IPS-NIHi7 (cell line): ENCODE measurements around the gene HS6ST1.

Source experiments
- DNase-seq: peaks from one replicate; pipeline ENCODE4 v3.0.0; 2012; ENCODE audit warnings: mixed read lengths; ENCODE audit errors: extremely low spot score

Gene HS6ST1, protein sequence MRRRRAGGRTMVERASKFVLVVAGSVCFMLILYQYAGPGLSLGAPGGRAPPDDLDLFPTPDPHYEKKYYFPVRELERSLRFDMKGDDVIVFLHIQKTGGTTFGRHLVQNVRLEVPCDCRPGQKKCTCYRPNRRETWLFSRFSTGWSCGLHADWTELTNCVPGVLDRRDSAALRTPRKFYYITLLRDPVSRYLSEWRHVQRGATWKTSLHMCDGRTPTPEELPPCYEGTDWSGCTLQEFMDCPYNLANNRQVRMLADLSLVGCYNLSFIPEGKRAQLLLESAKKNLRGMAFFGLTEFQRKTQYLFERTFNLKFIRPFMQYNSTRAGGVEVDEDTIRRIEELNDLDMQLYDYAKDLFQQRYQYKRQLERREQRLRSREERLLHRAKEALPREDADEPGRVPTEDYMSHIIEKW

DNA sequence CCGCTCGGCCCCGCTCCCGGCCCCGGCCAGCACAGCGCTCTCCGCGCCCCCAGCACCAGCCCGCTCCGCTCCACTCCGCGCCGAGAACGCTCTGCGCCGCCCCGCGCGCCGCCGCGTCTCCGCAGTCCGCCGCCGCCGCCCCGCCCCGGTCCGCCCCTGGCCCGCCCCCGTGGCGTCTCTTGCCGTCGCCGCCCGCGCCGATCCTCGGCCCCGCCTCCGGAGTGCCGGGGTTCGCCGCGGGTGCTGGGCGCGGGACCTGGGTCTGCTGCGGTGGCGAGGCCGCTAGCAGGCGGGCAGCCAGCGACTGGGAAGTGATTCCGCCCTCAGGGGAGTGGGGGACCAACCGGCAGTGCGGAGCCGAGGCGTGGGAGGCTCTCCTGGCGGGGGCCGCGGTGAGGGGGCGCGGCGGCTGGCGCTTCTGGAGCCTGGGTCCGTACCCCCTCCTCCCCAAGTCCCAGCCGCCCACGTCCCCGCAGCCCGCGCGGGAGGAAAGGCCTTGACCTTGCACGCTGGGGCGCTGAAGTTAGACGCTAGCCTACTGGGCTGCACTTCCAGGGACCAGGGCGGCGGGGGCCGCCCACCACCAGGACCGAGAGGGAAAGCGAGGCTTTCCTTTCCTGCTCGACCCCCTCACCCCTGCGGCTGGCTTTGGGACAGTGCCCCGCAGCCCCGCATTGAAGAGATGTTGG, at the start of gene HS6ST1:
TSS of gene HS6ST1 (minus strand) at position 93 of the 689 bp plus-strand sequence. CDS start 305 bp downstream, outside the sequence.
- peak; percentile 86 for DNase-seq

DNA sequence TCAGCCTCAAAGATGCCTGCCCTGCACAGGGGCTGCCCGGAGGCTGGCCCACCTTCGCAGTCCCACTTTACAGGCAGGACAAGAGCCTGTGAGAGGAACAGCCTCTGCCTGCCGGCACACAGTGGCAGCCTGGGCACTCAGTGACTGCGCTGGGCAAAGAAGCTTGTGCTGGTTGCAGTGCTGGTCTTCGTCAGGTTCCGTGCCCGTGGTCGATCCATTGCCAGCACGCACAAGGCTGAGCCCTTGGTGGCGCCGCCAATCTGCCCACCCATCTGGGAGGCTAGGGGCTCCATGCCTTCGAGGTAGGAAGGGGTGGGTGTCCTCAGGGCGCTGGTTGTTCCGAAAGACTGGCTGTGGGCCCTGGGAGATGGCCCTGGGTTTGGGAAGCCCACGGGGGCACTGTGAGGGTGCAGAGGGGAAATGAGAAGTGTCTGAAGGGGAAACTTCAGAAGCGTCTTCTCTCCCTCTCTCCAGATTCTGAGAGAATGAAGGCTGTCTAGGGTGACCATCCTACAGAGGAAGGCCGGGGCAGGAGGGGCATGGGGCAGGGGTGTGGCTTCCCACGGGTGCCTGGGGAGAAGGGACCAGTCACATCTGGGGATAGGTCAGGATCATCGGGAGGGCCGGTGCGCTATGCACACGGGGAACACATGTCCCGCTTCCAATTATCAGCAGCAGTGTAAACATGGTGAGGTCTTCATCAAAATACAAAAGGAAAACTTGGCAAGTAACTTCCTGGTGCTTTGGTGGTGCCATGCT, 49.1 kb upstream of the HS6ST1 start:
- no peak for DNase-seq

DNA sequence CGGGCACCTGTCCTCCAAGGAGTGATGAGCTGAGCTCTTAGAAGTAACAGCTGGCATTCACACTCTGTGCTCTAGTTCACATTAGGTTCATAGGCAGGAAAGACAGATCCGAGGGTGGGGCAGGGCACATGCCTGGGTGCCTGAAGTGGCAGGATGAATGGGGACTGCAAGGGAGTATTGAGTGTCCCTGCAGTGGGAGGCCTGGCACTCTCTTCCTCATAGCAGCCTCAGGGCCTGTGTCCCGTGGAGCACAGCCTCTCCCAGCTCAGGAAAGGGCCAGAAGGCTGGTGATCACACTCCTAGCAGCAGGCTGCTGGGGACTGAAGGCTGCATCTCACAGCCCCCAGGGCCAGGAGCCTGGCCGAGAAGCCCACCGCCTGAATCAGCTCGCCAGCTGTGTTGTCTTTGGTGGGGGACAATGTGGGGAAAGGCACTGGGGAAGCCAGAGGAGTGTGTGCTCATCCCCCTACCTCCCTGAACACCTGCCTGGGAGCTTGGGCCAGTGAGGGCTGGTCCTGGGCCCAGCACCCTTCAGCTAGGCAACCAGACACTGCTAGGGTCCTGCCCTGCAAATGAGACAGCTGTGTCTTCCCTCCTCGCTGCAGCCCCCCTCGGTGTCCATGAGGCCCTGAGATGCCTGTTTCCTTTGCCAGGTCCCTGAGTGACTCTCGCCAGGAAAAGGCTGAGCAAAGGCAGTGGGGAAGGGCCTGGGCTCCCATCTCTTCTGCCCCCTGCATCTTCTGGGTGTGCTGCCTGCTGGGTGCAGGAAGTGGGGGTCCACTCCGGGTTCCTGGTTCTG, 48.2 kb upstream of the HS6ST1 start:
- DNase-seq, result no peak

DNA sequence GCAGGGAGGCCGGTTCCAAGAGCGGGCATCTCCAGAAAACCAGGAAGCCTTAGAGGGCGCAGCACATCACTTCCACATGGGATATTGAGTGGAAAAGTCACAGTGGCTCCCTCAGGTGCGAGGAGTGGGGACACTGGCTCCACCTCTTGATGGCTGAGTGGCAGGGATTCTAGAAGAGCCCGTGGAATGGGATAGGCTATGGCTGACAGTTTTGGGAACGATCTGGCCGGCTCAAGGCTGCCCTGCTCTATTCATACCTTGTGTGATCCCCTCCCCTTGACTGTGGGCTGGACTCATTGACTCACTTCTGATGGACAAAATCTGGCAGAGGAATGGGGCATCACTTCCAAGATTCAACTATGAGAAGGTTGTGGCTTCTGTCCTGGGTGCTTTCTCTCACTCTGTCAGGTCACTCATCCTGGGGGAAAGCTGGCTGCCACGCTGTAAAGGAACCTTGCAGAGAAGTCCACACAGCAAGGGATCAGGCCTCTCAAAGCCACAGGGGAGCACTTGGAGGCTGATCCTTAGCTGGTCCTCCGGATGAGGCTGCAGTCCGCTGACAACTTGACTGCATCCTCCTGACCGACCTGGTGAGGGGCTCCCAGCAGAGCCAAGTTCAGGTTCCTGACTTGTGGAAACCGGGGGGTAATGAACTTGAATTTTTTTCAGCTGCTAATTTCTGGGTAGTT, 46.7 kb upstream of the HS6ST1 start:
- DNase-seq, result no peak

DNA sequence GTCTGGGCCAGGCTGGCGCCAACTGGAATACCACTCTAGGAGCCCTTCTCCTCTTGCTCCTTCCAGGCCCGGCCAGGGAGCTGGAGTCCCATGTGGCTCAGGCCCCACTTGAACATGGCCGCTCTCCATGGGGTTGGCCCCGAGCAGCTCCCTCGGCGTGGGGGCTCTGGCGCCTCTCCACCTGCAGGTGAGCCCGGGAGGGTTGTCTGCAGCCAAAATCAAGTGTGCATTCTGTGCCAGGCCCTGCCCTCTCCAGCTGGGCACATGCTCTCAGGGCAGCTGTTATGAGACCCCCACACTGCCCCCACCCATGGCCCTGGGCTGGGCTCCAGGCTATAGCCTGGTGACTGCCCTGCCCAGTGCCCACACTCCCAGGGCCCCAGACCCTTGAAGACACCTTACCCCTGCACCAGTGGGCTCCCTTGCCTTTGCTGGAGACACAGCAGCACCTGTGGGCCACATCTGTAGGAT, 45.8 kb upstream of the HS6ST1 start:
- no peak for DNase-seq

DNA sequence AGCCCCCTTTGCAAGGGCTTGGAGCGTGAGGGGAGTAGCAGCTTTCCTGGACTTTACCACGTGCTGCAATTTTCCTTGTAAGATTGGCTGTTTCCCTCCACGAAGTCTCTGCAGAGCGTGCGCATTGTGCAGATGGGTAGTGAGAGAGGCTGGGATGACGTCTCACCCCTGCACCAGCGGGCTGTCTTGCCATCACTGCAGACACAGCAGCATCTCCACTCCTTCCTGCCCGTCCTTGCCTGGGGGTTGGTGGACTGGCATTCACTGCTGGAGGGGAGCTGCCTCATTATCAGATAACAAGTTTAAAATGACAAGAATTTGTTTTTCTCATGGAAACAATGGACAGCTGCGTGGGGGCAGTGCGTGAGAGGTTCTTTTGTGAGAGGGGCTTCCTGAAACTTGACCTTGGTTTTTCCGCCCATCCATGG, 45.3 kb upstream of the HS6ST1 start:
- no peak for DNase-seq

DNA sequence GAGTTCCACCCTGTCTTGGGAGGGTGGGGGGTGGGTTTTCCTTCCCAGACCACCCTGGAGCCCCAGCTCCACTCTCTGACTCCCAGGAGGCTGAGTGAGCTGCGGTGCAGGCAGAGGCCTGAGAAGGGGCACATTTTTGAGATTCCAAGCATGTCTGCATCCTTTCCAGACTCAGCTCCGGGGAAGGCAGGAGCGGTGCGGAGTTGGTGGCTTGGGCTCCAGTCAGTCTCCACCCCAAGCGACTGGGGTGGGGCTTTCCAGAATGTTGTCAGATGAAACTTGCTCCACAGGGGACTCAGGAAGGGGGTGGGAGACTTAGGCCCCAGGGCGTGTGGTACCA, 44.2 kb upstream of the HS6ST1 start:
- DNase-seq, result peak; percentile 90

DNA sequence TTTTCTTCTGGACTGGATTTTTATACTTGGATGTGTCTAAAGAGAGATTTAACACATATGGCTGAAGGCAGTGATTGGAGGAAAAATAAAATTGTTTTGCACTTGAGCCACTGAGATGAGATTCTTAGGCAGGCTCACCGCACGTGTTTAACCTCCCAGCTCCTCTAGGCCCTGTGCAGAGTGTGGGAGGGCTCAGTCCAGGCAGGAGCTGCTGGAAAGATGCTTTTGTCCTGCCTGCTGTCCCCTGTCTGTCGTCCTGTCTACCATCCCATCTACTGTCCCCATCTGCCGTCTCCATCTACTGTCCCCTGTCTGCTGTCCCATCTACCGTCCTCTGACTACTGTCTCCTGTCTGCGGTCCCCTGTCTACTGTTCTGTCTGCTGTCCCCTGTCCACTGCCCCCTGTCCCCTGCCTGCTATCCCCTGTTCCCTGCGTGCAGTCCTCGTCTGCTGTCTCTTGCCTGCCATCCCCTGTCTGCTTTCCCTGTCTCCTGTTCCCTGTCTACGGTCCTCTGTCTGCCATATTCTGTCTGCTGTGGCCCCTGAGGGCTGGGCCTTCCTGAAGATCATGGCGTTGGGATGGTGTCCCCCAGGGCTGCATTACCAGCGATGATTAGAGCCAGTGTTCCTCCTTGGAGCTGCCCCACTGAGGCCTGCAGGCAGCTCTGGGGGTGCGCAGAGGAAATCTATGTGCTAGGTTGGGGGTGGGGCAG, 43.7 kb upstream of the HS6ST1 start:
- no peak for DNase-seq

DNA sequence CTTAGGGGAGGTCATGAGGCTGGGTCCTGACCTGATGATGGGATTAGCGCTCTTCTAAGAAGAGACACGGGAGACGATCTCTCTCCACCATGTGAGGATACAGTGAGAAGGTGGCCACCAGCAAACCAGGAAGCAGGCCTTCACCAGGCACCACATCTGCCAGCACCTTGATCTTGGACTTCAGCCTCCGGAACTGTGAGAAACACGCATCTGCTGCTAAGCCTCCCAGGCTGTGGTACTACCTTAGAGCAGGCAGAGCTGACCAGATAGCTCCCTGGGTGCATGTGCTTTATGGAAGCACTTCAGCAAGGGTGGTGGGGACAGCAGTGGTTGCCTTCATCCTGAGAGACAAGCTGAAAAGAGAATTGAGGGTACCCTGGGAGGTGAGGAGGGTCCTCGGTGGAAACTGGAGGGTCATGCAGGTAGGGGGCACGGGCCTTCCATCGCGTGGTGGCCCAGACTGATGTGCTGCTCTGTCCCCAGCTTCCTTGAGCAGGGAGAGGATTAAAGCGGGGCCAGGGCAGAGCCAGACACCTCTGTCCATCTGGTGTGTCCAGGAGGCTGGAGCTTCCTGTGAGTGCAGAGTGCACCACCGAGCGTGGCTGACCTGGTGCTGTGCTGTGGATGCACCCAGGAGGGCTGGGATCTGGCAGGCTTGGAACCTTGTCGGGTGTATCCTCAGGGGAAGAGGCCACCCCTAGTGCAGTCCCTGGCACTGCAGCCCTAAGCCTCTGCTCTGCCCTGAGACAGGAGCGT, 42.9 kb upstream of the HS6ST1 start:
- DNase-seq, result no peak

DNA sequence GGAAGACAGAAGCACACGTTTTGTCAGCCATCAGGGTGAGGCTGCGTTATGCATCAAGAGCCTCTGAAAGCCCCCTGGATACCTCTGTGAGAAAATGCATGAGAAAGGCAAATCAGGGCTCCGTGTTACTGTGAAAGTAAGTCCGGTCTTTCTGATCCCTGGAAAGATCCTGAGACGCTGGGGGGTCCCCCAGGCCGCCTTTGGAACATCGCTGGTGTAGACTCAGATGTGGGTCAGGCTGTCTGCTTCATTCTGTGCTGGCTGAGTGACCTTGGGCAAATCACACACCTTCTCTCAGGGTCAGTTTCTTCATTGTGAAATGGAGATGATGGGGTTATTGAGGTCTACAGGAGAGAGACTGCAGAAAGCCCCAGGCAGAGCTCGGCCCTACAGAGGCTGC, 42.0 kb upstream of the HS6ST1 start:
- DNase-seq, result no peak

DNA sequence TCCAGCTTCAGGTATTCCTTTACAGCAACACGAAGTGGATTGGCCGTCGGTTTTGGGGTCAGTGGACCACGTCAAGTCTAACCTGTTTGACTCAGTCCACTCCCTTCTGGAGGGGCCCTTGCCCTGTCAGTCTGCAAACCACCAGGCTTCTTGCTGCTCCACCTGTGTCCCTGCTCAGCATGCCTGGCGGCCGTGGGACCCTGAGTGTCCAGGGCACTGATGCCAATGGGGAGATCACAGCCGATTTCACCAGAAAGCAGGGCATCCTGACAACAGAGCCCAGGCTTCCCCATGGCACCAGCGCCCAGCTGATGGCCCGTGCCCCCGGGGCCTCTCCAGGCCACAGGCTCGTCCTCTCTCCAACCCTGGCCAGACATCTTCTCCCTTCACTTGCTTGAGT, 41.2 kb upstream of the HS6ST1 start:
- DNase-seq, result no peak

DNA sequence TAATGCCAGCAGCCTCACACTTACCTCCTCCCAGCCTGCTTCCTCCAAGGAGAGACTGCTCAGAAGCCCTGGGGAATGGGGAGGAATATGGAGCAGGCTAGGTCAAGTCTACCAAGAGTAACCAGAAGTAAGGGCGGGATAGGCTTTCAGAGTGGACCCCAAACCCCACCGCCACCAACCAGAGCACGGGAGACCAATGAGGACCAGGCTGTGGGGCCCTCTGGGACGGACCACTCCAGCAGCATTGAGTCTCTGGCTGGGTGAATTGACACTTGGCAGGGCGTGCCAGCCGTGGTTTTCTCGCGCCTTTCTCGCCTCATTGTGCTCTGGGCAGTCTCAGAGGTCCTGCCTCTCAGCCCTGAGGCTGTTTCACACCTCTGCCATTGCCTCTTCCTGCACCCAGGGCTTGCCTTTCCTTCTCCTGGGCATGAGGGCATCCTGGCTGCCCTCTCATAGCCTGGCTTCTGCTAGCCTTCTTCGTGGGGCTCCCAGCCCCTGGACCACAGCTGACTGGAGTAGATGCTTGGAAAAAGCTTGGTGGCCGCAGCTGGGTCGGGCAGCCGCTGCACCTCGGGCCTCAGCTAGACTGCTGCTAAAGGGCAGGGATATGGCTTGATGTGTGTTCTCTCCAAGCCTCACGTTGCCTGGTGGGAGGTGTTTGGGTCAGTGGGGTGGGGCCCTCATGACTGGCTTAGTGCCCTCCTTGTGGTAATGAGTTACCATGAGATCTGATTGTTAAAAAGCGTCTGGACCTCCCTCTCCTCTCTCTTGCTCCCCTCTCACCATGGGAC, 40.5 kb upstream of the HS6ST1 start:
- no peak for DNase-seq

DNA sequence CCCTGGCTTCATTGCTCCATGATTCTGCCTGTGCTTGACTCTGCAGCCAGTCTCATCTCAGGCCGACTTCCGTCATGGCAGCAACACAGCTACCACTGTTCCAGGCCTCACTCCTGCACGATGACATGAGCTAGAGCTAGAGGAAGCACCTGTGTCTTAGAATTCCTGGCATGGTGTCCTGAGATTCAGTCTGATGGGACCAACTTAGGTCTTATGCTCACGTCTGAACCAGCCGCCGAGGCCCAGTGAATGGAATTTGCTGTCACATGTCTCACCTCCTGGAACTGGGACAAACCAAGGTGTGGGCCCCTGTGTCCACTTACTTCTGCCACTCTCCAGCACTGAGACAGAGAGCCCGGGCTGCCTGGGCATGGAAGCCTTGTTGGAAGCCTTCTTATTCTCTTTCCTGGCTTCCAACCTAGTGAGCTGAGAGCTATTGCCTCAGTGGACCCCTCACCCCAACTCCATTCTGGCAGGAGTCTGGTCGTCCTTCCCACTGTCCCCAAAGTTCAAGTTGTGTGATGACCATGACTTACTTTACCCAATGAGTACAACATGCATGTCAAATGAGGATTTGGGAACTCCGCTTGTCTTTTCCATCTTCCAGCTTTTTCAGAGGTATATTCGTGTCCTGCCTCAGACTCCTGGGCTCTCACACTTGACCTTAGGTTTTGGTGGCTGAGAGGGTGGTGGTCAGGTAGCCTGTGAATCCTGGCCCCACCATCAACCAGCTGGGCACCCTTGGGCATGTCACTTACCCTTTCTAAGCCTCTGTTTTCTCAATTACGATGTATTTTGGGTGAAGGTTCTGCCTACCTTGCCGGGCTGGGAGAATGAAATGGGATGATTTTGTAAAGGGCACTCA, 39.1 kb upstream of the HS6ST1 start:
- DNase-seq, result no peak

DNA sequence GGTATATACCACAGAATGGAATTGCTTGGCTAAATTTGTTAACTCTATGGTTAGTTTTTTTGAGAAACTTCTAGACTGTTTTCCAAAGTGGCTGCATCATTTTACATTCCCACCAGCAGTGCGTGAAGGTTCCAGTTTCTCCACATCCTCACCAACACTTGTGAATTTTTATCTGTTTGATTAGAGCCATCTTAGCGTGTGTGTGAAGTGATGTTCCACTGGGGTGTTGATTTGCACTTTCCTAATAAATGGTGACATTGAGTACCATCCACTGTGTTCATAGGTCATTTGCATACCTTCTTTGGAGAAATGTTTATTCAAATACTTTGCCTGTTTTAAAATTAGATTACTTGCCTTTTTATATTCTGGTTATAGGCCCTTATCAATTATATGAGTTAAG, 37.5 kb upstream of the HS6ST1 start:
- DNase-seq, result no peak

DNA sequence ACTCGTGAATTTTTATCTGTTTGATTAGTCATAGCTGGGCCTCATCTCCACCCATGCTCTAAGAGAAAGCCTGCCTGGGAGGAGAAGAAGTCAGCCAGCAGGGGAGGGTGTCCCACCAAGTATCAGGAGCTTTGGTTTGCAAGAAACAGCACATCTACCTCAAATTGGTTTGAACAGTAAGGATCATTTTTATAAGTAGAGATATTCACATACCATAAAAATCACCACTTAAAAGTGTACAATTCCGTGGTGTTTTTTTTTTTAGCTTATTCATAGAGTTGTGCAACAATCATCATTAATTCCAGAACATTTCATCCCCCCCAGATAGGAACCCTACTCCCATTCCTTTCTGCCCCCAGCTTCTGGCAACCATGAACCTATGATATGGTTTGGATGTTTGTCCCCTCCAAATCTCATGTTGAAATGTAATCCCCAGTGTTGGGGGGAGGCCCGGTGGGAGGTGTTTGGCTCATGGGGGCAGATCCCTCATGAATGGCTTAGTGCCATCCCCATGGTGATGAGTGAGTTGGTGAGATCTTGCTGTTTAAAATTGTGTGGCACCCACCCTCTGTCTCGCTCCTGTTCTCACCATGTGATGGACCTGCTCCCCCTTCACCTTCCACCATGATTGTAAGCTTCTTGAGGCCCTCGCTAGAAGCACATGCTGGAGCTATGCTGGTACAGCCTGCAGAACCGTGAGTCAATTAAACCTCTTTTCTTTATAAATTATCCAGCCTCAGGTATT, 36.2 kb upstream of the HS6ST1 start:
- no peak for DNase-seq

DNA sequence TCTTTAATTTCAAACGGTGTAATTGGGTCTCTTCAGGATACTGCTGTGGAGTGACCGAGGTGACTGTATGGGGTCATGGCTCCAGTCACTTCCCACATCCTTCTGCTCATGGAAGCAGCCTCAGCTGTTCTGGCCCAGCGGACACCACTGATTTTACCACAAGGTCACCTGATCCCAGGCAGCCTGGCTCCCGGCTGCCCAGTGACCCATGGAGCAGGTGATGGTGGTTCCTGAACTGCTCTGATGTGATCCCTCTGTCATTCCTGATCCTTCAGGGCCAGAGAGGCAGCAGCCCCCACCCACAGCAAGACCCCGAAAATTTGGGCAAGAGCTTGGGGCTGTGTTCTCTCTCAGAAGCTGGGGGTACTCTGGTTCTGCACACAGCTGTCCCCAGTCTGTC, 35.5 kb upstream of the HS6ST1 start:
- DNase-seq, result no peak

DNA sequence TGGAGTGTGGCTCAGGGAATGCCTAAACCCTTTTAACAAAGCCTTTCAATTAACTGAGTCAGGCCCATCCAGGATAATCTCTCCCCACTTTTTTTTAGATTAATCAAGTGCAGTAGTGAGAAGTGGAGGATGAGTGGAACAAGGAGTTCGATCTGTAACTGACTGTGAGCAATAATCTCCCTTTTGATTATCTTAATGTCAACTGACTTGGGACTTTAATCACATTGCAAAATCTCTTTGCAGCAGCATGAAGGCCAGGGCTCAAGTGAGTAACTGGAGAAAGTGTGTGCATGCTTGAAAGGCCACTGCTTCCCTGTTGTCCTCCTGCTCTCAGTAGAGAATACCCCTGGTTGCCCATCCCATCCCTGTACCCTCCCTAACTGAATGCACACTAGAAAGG, 32.1 kb upstream of the HS6ST1 start:
- DNase-seq, result no peak
